NCI-H1105 (cell line): Measurements from ENCODE around the gene SHROOM3.
"Not testable (repeated sequence)": the region's sequence is repeated elsewhere in the genome, so short reads cannot be mapped to it uniquely, and the experiment has no call there.

ENCODE experiments used
- DNase-seq: peaks from one replicate; lab custom pipeline; 2025; lab: John Stamatoyannopoulos, UW

SHROOM3 gene

DNA sequence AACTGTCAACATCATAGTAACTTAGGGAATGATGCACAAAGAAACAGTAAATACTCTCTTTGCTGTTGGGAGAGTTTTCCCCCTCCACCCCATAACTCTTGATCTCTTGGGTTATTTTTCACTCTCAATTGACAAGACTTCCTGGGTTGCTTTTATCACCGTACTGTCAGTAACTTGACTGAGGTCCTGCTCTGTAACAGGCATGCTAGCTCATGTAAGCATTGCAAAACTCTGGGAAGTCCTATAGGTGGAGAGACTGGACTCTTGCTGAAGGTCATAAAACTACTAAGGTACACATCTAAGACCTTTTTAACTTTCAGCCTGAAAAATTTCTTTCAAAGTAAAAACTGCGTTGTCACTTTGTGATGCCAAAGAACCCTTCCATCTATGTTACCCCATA lies 10.9 kb downstream of the SHROOM3 start:
- DNase-seq = no peak

GRCh38 chr4:76447393-76447851 lies 12.4 kb downstream of the SHROOM3 start:
- DNase-seq = no peak

GRCh38 chr4:76448211-76448610 lies 13.2 kb downstream of the SHROOM3 start:
- DNase-seq = no peak

- DNase-seq = no peak
Measured at GRCh38 chr4:76449362-76449767, 14.3 kb downstream of the SHROOM3 start.

GRCh38 chr4:76449833-76450232 lies 14.8 kb downstream of the SHROOM3 start:
- no peak for DNase-seq

DNA sequence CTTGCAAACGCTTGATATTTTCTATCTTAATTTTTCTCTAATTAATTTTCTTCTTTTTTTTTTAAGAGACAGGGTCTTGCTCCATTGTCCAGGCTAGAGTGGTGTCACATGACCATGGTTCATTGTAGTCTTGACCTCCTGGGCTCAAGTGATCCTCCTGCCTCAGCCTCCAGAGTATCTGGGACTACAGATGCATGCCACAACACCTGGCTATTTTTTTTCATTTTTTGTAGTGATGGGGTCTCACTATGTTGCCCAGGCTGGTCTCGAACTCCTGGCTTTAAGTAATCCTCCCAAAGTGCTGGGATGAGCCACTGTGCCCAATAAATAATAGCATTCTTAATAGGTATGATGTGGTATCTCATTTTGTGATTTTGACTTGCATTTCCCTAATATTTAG lies 18.2 kb downstream of the SHROOM3 start:
- DNase-seq = no peak

GRCh38 chr4:76454073-76454472 lies 19.0 kb downstream of the SHROOM3 start:
- not testable (repeated sequence) for DNase-seq

GRCh38 chr4:76457885-76458284 lies 22.9 kb downstream of the SHROOM3 start:
- no peak for DNase-seq

DNA sequence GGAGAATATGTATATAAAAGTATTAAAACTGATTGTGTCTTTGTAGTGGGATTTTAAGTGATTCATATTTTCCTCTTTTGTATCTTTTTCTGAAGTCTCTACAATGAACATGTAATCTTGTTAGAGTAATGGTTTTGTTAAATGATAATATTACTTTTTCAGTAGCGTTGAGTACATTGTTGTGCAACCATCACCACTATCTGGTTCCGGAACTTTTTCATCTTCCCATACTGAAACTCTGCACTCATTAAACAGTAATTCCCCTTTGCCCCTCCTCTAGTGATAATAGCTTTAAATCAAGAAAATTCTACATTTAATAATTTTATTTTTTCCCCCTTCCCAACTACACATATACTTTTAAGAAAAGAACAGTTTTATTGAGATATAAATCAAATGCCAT lies 23.3 kb downstream of the SHROOM3 start:
- no peak for DNase-seq

- no peak for DNase-seq
Measured at GRCh38 chr4:76458825-76459224, 23.8 kb downstream of the SHROOM3 start.

DNA sequence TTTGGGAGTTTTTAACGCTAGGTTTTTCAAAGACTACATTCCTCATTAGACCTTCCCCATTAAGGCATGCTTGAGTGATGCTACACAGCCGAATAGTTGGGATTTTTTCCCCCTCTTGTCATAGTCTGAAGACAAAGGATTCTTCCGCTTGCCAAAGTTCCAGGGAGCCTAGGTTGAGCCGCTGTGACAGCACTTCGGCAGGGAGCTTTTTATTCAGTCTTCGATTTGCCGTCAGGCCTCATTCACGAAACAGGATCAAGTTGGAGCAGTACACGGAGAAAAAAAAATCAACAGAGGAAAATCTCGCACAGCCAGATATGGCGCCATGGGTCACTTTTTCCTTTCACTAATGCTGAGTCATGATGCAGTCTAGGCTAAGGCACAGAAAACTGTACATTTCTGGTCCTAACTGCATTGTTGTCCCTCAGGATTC lies 24.3 kb downstream of the SHROOM3 start:
- DNase-seq = no peak

DNA sequence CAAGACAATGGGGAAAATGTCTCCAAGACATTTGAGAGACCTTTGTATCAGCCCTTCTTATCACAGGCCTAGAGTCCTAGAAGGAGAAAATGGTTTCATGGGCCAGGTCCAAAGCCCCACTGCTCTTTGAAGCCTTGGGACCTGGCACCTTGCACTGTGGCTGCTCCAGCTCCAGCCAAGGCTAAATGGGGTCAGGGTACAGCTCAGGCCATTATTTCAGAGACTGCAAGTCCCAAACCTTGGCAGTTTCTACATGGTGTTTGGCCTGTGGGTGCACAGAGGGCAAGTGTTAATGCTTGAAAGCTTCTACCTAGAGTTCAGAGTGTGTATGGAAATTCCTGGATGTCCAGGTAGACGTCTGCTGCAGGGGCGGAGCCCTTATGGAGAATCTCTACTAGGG lies 28.5 kb downstream of the SHROOM3 start:
- no peak for DNase-seq

DNA sequence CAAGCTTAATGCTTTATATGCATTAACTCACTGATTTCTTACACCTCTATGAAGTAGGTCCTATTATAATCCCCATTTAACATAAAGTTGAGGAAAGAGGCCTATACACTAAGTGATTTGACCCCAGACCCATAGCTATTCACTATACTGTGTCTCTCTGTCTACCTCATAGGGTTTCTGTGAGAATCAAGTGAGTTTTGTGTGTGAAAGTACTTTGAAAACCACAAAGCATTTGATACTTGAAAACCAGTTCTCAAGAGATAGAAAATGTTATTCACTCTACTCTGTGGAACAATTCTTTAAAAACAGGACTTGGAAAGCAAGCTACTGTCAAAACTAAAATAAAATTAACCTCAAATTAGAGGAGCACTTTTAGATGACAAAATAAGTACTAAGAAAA lies 35.0 kb downstream of the SHROOM3 start:
- no peak for DNase-seq

DNA sequence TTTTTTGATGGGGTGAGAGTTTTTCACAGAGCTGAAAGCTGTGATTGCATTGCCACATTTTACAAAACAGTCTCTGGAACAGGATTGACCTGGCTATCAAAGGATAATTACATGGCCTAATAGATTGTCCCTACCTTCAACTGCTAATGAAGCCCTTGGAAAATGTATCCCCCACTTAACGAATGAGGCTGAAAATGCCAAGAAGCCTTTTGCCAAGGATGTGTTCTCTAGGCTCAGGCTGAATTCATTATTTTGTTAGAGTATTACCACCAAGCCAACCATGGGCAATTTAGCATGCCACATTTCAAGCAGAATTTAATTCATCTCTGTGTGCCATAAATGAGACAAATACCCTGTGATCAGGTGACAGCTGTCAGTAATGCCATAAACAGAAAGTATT lies 35.5 kb downstream of the SHROOM3 start:
- DNase-seq = no peak

- DNase-seq = no peak
Measured at GRCh38 chr4:76476571-76476970, 41.5 kb downstream of the SHROOM3 start.

DNA sequence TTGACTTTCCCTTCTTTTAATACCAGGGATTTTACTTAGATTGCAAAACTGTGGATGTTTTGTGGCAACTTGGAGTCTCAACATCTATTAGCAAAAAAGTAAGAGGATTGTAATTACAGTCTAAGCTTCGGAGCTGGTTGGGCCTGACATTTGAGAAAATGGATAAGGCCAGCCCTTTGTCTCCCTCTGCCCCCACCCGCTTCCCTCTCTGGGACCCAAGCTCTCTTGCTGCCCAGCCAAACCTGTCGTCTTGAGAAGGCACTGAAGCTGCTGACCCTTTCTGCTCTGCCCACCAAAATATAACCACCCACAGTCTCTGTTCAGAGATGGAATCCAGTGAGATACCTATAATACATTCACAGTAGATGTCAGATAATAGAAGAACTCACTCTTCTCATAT lies 49.6 kb downstream of the SHROOM3 start:
- DNase-seq = no peak

- DNase-seq = no peak
Measured at GRCh38 chr4:76485450-76485849, 50.4 kb downstream of the SHROOM3 start.

GRCh38 chr4:76486588-76487276 lies 51.7 kb downstream of the SHROOM3 start:
- no peak for DNase-seq

GRCh38 chr4:76487621-76488020 lies 52.6 kb downstream of the SHROOM3 start:
- DNase-seq = no peak

DNA sequence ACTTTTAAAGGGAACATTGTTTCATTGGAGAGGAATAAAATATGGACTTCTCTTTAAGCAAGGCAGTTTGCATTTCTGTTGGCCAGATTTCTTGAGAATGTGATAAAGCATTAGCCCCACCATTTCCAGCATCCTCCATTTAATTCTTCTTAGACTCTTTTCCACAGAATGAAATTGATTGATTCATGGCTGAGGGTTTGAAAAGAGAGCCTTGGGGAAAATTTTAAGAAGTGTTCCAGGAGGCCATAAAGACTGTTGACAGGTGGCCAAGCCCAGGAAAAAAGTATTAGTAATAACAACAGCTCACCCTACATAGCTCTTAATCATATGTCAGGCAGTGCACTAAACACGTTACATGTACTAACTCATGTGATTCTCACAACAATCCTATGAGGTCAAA lies 53.4 kb downstream of the SHROOM3 start:
- DNase-seq = no peak

- no peak for DNase-seq
Measured at GRCh38 chr4:76488888-76489685, 54.1 kb downstream of the SHROOM3 start.

DNA sequence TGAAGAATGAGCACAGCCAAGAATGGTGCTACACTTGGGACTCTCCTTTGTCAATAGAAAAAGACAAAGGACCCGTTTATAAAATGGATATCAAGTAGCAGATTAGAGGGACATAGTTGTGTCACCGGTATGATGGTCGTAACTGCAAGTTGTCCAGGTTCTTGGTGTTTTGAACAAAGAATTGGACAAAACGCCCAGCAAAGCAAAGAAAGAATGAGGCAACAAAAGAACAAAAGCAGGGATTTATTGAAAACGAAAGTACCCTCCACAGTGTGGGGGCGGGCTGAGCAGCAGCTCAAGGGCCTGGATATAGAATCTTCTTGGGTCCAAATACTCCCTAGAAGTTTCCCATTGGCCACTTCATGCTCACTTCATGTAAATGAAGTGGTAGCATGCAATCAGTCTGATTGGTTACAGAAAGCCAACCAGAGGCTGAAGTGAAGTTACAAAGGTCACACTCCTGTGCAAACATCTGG lies 54.7 kb downstream of the SHROOM3 start:
- DNase-seq = no peak

DNA sequence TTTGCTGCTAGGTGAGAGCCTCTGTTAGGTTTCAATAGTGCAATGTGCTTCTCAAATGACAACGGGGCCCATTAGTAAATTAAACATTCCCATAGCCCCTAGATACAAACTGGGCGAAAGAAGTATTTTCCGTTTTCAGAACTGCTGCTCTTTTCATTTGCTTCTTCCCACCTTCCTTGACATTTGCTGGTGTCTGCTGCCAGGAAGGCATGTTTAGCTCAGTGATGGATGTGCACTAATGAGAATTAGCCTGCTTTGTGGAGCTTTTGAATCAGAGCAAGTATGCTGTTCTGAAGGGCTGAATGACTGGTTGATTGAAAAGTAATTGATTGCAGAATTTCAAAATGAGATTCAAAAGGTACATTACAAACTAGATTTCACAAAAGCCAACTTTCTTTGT lies 57.0 kb downstream of the SHROOM3 start:
- DNase-seq = no peak
